Activated naive CD4-positive, alpha-beta T cell treated with anti-CD3 and anti-CD28 coated beads for 36 hours (primary cell): ENCODE data around the gene ADCY3. TPM values are rescaled to one million over a fixed set of nuclear protein-coding genes. Genes with fewer than 3 reads are reported as not detected.

ENCODE experiments used
- CTCF ChIA-PET: fragments of 350-600 bp; sonication (Branson Sonifier 250); formaldehyde crosslinking; loops from one replicate; lab custom pipeline; 2021; ENCODE audit warnings: antibody characterized with exemption; lab: Charles Lee
- DNase-seq: peaks from one replicate; pipeline ENCODE4 v3.0.0-alpha.2; 2020
- H3K27ac Mint-ChIP-seq: one replicate; pipeline ENCODE4 v1.8.0; 2021; ENCODE audit warnings: mild to moderate bottlenecking, mixed read lengths
- H3K27me3 Mint-ChIP-seq: one replicate; pipeline ENCODE4 v1.8.0; 2021; ENCODE audit warnings: low read depth, mixed read lengths
- H3K36me3 Mint-ChIP-seq: one replicate; pipeline ENCODE4 v1.8.0; 2021; ENCODE audit warnings: low read depth, mixed read lengths
- H3K4me1 Mint-ChIP-seq: one replicate; pipeline ENCODE4 v1.8.0; 2021; ENCODE audit warnings: low read depth, mixed read lengths
- H3K4me3 Mint-ChIP-seq: one replicate; pipeline ENCODE4 v1.8.0; 2021; ENCODE audit warnings: mild to moderate bottlenecking, moderate library complexity, mixed read lengths
- H3K9me3 Mint-ChIP-seq: one replicate; pipeline ENCODE4 v1.8.0; 2021; ENCODE audit warnings: mixed read lengths
- intact Hi-C: fragments of 100-400 bp; cut with micrococcal nuclease; formaldehyde crosslinking; loops from one replicate; pipeline ENCODE4 v1.15.1; 2023
- total RNA-seq, 2 experiments: library from RNA; stranded (reverse); gene quantifications; one replicate each; pipeline ENCODE4 v1.2.3, GENCODE V29; 2021

The ADCY3 gene
- total RNA-seq, 2 experiments from 2014 or later: 44.8 to 49.9 TPM

DNA sequence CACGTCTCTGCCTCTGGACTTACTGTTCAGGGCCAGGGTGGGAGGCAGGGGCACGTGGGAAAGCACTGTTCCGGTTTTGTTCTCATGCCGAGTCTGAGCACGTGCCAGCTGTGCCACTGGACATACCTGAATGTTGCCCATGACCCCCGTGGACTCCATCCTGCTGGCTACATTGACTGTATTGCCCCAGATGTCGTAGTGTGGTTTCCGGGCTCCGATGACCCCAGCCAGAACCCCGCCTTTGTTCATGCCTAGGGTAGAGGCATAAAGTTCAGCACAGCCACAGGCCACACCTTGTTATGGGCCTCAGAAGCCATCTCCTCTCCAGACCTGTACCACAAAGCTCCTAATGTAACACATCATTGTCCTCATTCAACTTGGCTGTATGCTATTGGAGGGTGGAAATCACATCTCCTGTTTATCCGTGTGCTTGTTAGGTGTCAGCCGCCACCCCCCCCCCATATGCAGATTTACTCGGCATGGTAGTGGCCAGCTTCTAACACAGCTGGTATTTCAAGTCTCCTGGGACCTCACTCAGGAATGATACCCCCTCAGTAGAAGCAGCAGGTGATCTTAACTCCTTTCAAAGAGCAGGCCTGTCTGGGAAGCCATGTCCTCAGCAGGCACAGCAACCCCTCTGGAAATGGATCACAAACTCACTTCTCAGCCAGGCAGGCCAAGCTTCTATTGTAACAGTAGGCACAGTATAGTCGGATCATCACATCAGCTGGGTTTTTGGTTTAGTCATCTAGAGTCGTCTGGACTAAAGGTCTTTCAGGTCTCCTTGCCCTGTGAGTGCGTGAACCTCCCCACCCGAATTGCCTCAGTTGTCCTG is 99.2 kb downstream of the ADCY3 start:
- H3K4me3 Mint-ChIP-seq: no peak overlapping the region
- peaks cover 4% of the 10 kb centered on the region for H3K4me1 Mint-ChIP-seq
- no peaks in the 10 kb centered on the region for H3K27me3 Mint-ChIP-seq
- H3K36me3 Mint-ChIP-seq: peaks cover 58% of the 10 kb centered on the region
- CTCF ChIA-PET: interaction anchor here (0.8 to 3.2 kb wide), 2 partner anchors 398 to 412 kb away, joined by 3 to 10 read pairs; no protein-coding TSS in a partner anchor
- intact Hi-C loops: loop anchor here (10.0 kb wide), 1 partner anchor 304 kb away; no protein-coding TSS in a partner anchor
- no peak overlapping the region for H3K27ac Mint-ChIP-seq
- H3K9me3 Mint-ChIP-seq: no peaks in the 10 kb centered on the region
- DNase-seq: no peak

DNA sequence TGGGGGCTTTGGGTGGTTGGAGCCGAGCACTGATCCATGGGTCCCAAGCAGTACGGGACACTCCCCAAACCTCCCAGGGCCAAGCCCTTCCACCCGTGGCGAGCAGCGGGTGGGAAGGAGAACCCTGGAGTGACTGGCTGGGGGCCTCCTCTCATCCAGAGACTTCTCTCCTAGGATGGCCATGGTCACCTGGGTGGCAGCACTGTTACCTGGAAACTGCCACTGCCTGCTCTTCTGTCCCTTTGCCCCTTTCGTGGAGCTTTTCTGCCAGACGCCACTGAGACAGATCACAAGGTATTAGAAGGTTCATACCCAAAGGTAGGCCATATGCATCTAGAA is 99.9 kb downstream of the ADCY3 start:
- no peak overlapping the region for H3K27ac Mint-ChIP-seq
- H3K4me1 Mint-ChIP-seq: no peaks in the 10 kb centered on the region
- CTCF ChIA-PET: interaction anchor here (0.8 kb wide), 1 partner anchor 411 kb away, joined by 3 read pairs; no protein-coding TSS in a partner anchor
- DNase-seq: no peak
- no peaks in the 10 kb centered on the region for H3K27me3 Mint-ChIP-seq
- H3K36me3 Mint-ChIP-seq: peaks cover 57% of the 10 kb centered on the region
- H3K4me3 Mint-ChIP-seq: no peak overlapping the region
- intact Hi-C loops: loop anchor here (10.0 kb wide), 1 partner anchor 305 kb away; no protein-coding TSS in a partner anchor
- H3K9me3 Mint-ChIP-seq: no peaks in the 10 kb centered on the region

- DNase-seq: no peak
- Mint-ChIP-seq H3K9me3 (no peaks in the 10 kb centered on the region), H3K4me3 (no peak overlapping the region), H3K36me3 (peaks cover 56% of the 10 kb centered on the region), H3K27ac (no peak overlapping the region), H3K27me3 (no peaks in the 10 kb centered on the region), H3K4me1 (no peaks in the 10 kb centered on the region)
- CTCF ChIA-PET: interaction anchor here (0.9 to 2.3 kb wide), 4 partner anchors 8 to 410 kb away, joined by 3 to 8 read pairs (median 5); no protein-coding TSS in a partner anchor
- intact Hi-C loops: loop anchor here (10.0 kb wide), 1 partner anchor 305 kb away; no protein-coding TSS in a partner anchor
These were observed 100.4 kb downstream of the ADCY3 start for GRCh38 chr2:24819442-24820174.

- CTCF ChIA-PET: interaction anchor here (0.9 to 2.3 kb wide), 4 partner anchors 9 to 409 kb away, joined by 3 to 8 read pairs (median 5); no protein-coding TSS in a partner anchor
- Mint-ChIP-seq H3K27ac (no peak overlapping the region), H3K27me3 (no peaks in the 10 kb centered on the region), H3K9me3 (no peaks in the 10 kb centered on the region), H3K4me1 (no peaks in the 10 kb centered on the region), H3K36me3 (peaks cover 56% of the 10 kb centered on the region), H3K4me3 (no peak overlapping the region)
- intact Hi-C loops: no loop called here
- no peak for DNase-seq
These were observed 101.3 kb downstream of the ADCY3 start for GRCh38 chr2:24818721-24819167.

DNA sequence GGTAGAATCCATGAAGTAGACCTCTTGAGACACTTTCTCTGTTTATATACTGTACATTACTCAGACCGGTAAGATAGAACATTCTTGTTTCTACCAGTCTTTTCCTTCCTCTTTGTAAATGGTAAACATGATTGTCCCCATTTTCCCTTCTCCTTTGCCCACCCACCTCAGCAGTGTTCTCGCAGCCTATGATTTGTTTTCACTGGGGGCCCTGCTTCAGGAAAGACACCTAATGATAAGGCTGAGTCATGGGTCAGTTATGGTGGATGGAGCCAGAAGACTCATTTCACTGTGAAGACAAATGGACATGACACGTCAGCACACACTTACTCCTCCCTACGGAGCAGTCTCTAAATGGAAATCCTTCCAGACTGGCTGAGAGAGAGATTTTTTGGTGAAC is 103.2 kb downstream of the ADCY3 start:
- H3K9me3 Mint-ChIP-seq: no peaks in the 10 kb centered on the region
- H3K4me1 Mint-ChIP-seq: no peaks in the 10 kb centered on the region
- CTCF ChIA-PET: interaction anchor here (0.9 kb wide), 1 partner anchor 379 kb away, joined by 3 read pairs; no protein-coding TSS in a partner anchor
- no peak overlapping the region for H3K4me3 Mint-ChIP-seq
- H3K27ac Mint-ChIP-seq: no peak overlapping the region
- peaks cover 53% of the 10 kb centered on the region for H3K36me3 Mint-ChIP-seq
- DNase-seq: no peak
- no peaks in the 10 kb centered on the region for H3K27me3 Mint-ChIP-seq
- intact Hi-C loops: no loop called here

- CTCF ChIA-PET: interaction anchor here (0.9 to 1.8 kb wide), 3 partner anchors 8 to 378 kb away, joined by 3 to 5 read pairs (median 3); no protein-coding TSS in a partner anchor
- Mint-ChIP-seq H3K27ac (no peak overlapping the region), H3K36me3 (peaks cover 56% of the 10 kb centered on the region), H3K4me1 (no peaks in the 10 kb centered on the region), H3K9me3 (no peaks in the 10 kb centered on the region), H3K27me3 (no peaks in the 10 kb centered on the region), H3K4me3 (no peak overlapping the region)
- intact Hi-C loops: no loop called here
- DNase-seq: no peak
These were observed 103.6 kb downstream of the ADCY3 start for GRCh38 chr2:24816404-24816803.

GRCh38 chr2:24815171-24815570 is 104.9 kb downstream of the ADCY3 start:
- Mint-ChIP-seq H3K27me3 (no peaks in the 10 kb centered on the region), H3K4me1 (no peaks in the 10 kb centered on the region)

GRCh38 chr2:24814516-24814915 is 105.5 kb downstream of the ADCY3 start:
- CTCF ChIA-PET: interaction anchor here (1.0 to 1.8 kb wide), 3 partner anchors 9 to 406 kb away, joined by 3 to 5 read pairs (median 4); no protein-coding TSS in a partner anchor
- H3K27ac Mint-ChIP-seq: no peak overlapping the region
- no peaks in the 10 kb centered on the region for H3K9me3 Mint-ChIP-seq
- no peak for DNase-seq
- intact Hi-C loops: no loop called here
- H3K36me3 Mint-ChIP-seq: peaks cover 43% of the 10 kb centered on the region
- no peaks in the 10 kb centered on the region for H3K4me1 Mint-ChIP-seq
- no peak overlapping the region for H3K4me3 Mint-ChIP-seq
- H3K27me3 Mint-ChIP-seq: no peaks in the 10 kb centered on the region

More at GRCh38 chr2:24815171-24815570, 104.9 kb downstream of the ADCY3 start:
- Mint-ChIP-seq H3K27ac (no peak overlapping the region), H3K36me3 (peaks cover 48% of the 10 kb centered on the region), H3K4me3 (no peak overlapping the region), H3K9me3 (no peaks in the 10 kb centered on the region)
- intact Hi-C loops: no loop called here
- no peak for DNase-seq
- CTCF ChIA-PET: interaction anchor here (0.7 to 1.8 kb wide), 4 partner anchors 9 to 406 kb away, joined by 3 to 5 read pairs (median 4); no protein-coding TSS in a partner anchor

GRCh38 chr2:24813691-24814137 is 106.3 kb downstream of the ADCY3 start:
- Mint-ChIP-seq H3K27ac (no peak overlapping the region), H3K9me3 (no peaks in the 10 kb centered on the region), H3K4me3 (no peak overlapping the region), H3K4me1 (peaks cover 5% of the 10 kb centered on the region), H3K36me3 (peaks cover 39% of the 10 kb centered on the region), H3K27me3 (no peaks in the 10 kb centered on the region)
- CTCF ChIA-PET: interaction anchor here (0.7 to 1.3 kb wide), 2 partner anchors 17 to 47 kb away, joined by 3 to 4 read pairs; no protein-coding TSS in a partner anchor
- DNase-seq: no peak
- intact Hi-C loops: no loop called here

DNA sequence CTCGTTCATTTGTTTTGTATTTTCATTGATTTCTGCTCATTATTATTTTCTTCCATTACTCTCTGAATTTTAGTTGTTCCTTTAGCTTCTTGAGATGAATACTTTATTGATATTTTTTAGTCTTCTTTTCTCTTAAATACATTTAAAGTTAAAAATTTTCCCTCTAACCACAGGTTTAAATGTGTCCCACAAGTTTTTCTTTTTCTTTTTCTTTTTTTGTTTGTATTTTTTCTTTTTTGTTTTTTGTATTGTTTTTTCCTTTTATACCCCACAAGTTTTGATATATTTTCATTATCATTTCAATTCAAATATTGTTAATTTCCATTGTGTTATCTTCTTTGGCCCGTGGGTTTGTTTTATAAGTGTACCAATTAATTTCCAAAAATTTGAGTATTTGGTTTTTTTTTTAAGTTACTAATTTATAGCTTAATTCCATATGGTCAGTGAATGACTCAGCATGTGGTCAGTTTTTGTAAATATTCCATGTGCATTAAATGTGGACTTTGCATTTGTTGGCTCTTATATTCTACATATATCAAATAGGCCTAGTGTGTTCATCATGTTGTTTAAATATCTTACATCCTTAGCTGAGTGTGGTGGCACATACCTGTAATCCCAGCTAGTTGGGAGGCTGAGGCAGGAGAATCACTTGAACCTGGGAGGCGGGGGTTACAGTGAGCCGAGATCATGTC is 110.6 kb downstream of the ADCY3 start:
- Mint-ChIP-seq H3K36me3 (peaks cover 42% of the 10 kb centered on the region), H3K9me3 (peaks cover 3% of the 10 kb centered on the region), H3K27ac (no peak overlapping the region), H3K4me1 (peaks cover 15% of the 10 kb centered on the region), H3K27me3 (no peaks in the 10 kb centered on the region), H3K4me3 (no peak overlapping the region)
- CTCF ChIA-PET: interaction anchor here (0.9 kb wide), 1 partner anchor 13 kb away, joined by 6 read pairs; no protein-coding TSS in a partner anchor
- DNase-seq: no peak
- intact Hi-C loops: no loop called here

DNA sequence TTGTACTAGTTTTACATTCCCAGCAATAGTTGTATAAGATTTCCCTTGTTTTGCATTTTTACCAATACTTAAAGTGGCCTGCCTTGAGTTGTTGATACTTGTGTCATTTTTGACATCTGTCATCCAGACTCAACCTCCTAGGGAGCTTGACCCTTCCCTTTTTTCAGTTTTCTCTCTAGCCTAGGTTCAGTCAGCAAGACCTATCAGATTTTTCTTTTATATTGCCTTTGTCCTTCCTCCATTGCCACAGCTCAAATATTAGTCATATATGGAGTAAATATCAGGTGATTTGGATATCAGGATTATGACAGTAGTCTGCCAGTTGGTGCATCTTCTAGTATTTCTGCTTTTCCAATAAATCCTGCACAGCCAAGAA is 113.4 kb downstream of the ADCY3 start:
- peaks cover 47% of the 10 kb centered on the region for H3K36me3 Mint-ChIP-seq

More for the DNA sequence above, 113.4 kb downstream of the ADCY3 start:
- Mint-ChIP-seq H3K4me3 (no peak overlapping the region), H3K27me3 (no peaks in the 10 kb centered on the region), H3K4me1 (peaks cover 16% of the 10 kb centered on the region), H3K27ac (no peak overlapping the region), H3K9me3 (peaks cover 5% of the 10 kb centered on the region)
- CTCF ChIA-PET: no interaction called here
- no peak for DNase-seq
- intact Hi-C loops: no loop called here
